HG02571 (cell line): ENCODE results near the gene HTR3C.
A peak's percentile ranks its signal among the peaks of the same experiment; 100 is the strongest.
"Not testable (repeated sequence)": the region's sequence is repeated elsewhere in the genome, so short reads cannot be mapped to it uniquely, and the experiment has no call there.

Source experiments
- ATAC-seq: cut with Tn5 transposase; IDR thresholded peaks from one replicate; pipeline ENCODE4 v1.9.1; 2021; ENCODE audit warnings: mild to moderate bottlenecking, moderate library complexity; ENCODE audit not compliant: unreplicated experiment

HTR3C gene

GRCh38 chr3:184052767-184053166, at the start of gene HTR3C:
HTR3C (plus strand) TSS chr3:184053047; CDS start chr3:184053081, 34 bp downstream.
- ATAC-seq: no peak

GRCh38 chr3:184003187-184003967, 49.5 kb upstream of the HTR3C start:
- no peak for ATAC-seq

- no peak for ATAC-seq
Measured at GRCh38 chr3:184004476-184004875, 48.4 kb upstream of the HTR3C start.

GRCh38 chr3:184005941-184006507, 46.8 kb upstream of the HTR3C start:
- no peak for ATAC-seq

- not testable (repeated sequence) for ATAC-seq
Measured at GRCh38 chr3:184007143-184007813, 45.6 kb upstream of the HTR3C start.

GRCh38 chr3:184008161-184008560, 44.7 kb upstream of the HTR3C start:
- ATAC-seq: no peak

GRCh38 chr3:184011230-184011876, 41.5 kb upstream of the HTR3C start:
- no peak for ATAC-seq

- no peak for ATAC-seq
Measured at GRCh38 chr3:184011937-184012889, 40.6 kb upstream of the HTR3C start.

- ATAC-seq: no peak
Measured at GRCh38 chr3:184015381-184016019, 37.3 kb upstream of the HTR3C start.

GRCh38 chr3:184016169-184016570, 36.7 kb upstream of the HTR3C start:
- ATAC-seq: no peak

- peak; percentile 79 for ATAC-seq
Measured at GRCh38 chr3:184016811-184017671, 35.8 kb upstream of the HTR3C start.

GRCh38 chr3:184017672-184018423, 35.0 kb upstream of the HTR3C start, which contains the start of gene ABCC5:
ABCC5 (minus strand) TSS chr3:184017884; CDS start chr3:184014392, 3,492 bp downstream.
- peak; percentile 97 for ATAC-seq

GRCh38 chr3:184018424-184018973, 34.3 kb upstream of the HTR3C start:
- ATAC-seq: no peak

- ATAC-seq: no peak
Measured at GRCh38 chr3:184022323-184022722, 30.5 kb upstream of the HTR3C start.

GRCh38 chr3:184025256-184025655, 27.6 kb upstream of the HTR3C start:
- not testable (repeated sequence) for ATAC-seq

- not testable (repeated sequence) for ATAC-seq
Measured at GRCh38 chr3:184028275-184028890, 24.5 kb upstream of the HTR3C start.

- no peak for ATAC-seq
Measured at GRCh38 chr3:184029443-184029842, 23.4 kb upstream of the HTR3C start.
